ENCODE results near the gene OR6T1.

Gene OR6T1

GRCh38 chr11:123945132-123945531, 1.5 kb upstream of the OR6T1 start:
- Histone ChIP-seq H3F3A (ENCODE audit: control insufficient read depth, insufficient read depth) (no peaks in the 10 kb centered on the region), H3K27ac (ENCODE audit: low read depth, low read length) (no peak overlapping the region), H3K4me1 (ENCODE audit: control insufficient read depth, low read length) (no peaks in the 10 kb centered on the region), H3K4me2 (ENCODE audit: low read length) (no peak overlapping the region), H3K4me3 (ENCODE audit: low read length) (no peak overlapping the region), H3K79me2 (ENCODE audit: control insufficient read depth, low read length) (no peaks in the 10 kb centered on the region), H4K20me1 (ENCODE audit: control insufficient read depth, insufficient read depth, low read depth, low read length) (no peaks in the 10 kb centered on the region), H3K9me3 (ENCODE audit: control insufficient read depth, insufficient read depth, low read length) (no peaks in the 10 kb centered on the region), H3K36me3 (ENCODE audit: control insufficient read depth, low read length) (no peaks in the 10 kb centered on the region), H3K9me2 (replicated peaks; ENCODE audit: control insufficient read depth, low read length) (no peaks in the 10 kb centered on the region), H3K27me3 (ENCODE audit: control insufficient read depth, low read length) (no peaks in the 10 kb centered on the region)
- TF ChIP-seq EZH2phosphoT487 (IDR thresholded peaks at IDR 0.05; ENCODE audit: borderline replicate concordance, low read length) (no peak), CTCF (IDR thresholded peaks at IDR 0.05; ENCODE audit: low read depth, low read length, poor library complexity, severe bottlenecking) (no peak)

- H3F3A ChIP-seq (ENCODE audit: control insufficient read depth, insufficient read depth), result no peaks in the 10 kb centered on the region
- H3K27ac ChIP-seq (ENCODE audit: low read depth, low read length), result no peak overlapping the region
- no peaks in the 10 kb centered on the region for H4K20me1 ChIP-seq (ENCODE audit: control insufficient read depth, insufficient read depth, low read depth, low read length)
- H3K79me2 ChIP-seq (ENCODE audit: control insufficient read depth, low read length), result no peaks in the 10 kb centered on the region
- no peak for TF ChIP-seq EZH2phosphoT487 (IDR thresholded peaks at IDR 0.05; ENCODE audit: borderline replicate concordance, low read length)
- TF ChIP-seq CTCF (IDR thresholded peaks at IDR 0.05; ENCODE audit: low read depth, low read length, poor library complexity, severe bottlenecking), result no peak
- H3K4me3 ChIP-seq (ENCODE audit: low read length), result no peak overlapping the region
- H3K9me3 ChIP-seq (ENCODE audit: control insufficient read depth, insufficient read depth, low read length), result no peaks in the 10 kb centered on the region
- H3K36me3 ChIP-seq (ENCODE audit: control insufficient read depth, low read length), result no peaks in the 10 kb centered on the region
- no peaks in the 10 kb centered on the region for H3K9me2 ChIP-seq (replicated peaks; ENCODE audit: control insufficient read depth, low read length)
- H3K4me1 ChIP-seq (ENCODE audit: control insufficient read depth, low read length), result no peaks in the 10 kb centered on the region
- H3K27me3 ChIP-seq (ENCODE audit: control insufficient read depth, low read length), result no peaks in the 10 kb centered on the region
- no peak overlapping the region for H3K4me2 ChIP-seq (ENCODE audit: low read length)
Measured at GRCh38 chr11:123942413-123942812, 1.2 kb downstream of the OR6T1 start.

- Histone ChIP-seq H3K4me2 (ENCODE audit: low read length) (no peak within 1 kb of the TSS), H3K9me2 (replicated peaks; ENCODE audit: control insufficient read depth, low read length) (no peaks in the 10 kb centered on the region), H3K36me3 (ENCODE audit: control insufficient read depth, low read length) (no peaks in the 10 kb centered on the region), H3K9me3 (ENCODE audit: control insufficient read depth, insufficient read depth, low read length) (no peaks in the 10 kb centered on the region), H3F3A (ENCODE audit: control insufficient read depth, insufficient read depth) (no peaks in the 10 kb centered on the region), H4K20me1 (ENCODE audit: control insufficient read depth, insufficient read depth, low read depth, low read length) (no peaks in the 10 kb centered on the region), H3K79me2 (ENCODE audit: control insufficient read depth, low read length) (no peaks in the 10 kb centered on the region), H3K4me1 (ENCODE audit: control insufficient read depth, low read length) (no peaks in the 10 kb centered on the region), H3K4me3 (ENCODE audit: low read length) (no peak within 1 kb of the TSS), H3K27me3 (ENCODE audit: control insufficient read depth, low read length) (no peaks in the 10 kb centered on the region), H3K27ac (ENCODE audit: low read depth, low read length) (no peak within 1 kb of the TSS)
- TF ChIP-seq CTCF (IDR thresholded peaks at IDR 0.05; ENCODE audit: low read depth, low read length, poor library complexity, severe bottlenecking) (no peak), EZH2phosphoT487 (IDR thresholded peaks at IDR 0.05; ENCODE audit: borderline replicate concordance, low read length) (no peak)
Measured at GRCh38 chr11:123939317-123939716, 4.3 kb downstream of the OR6T1 start, which contains the start of gene OR4D5. Gene OR4D5 (plus strand): TSS chr11:123939617. CDS start chr11:123939617, 0 bp downstream.

Measured in DOHH2 (cell line).